HG03521 (cell line): Measurements from ENCODE around the gene ATP2A3.

ENCODE experiments used
- ATAC-seq: cut with Tn5 transposase; IDR thresholded peaks from one replicate; pipeline ENCODE4 v1.9.1; 2021; ENCODE audit warnings: mild to moderate bottlenecking, moderate library complexity; ENCODE audit not compliant: unreplicated experiment

The ATP2A3 gene

DNA sequence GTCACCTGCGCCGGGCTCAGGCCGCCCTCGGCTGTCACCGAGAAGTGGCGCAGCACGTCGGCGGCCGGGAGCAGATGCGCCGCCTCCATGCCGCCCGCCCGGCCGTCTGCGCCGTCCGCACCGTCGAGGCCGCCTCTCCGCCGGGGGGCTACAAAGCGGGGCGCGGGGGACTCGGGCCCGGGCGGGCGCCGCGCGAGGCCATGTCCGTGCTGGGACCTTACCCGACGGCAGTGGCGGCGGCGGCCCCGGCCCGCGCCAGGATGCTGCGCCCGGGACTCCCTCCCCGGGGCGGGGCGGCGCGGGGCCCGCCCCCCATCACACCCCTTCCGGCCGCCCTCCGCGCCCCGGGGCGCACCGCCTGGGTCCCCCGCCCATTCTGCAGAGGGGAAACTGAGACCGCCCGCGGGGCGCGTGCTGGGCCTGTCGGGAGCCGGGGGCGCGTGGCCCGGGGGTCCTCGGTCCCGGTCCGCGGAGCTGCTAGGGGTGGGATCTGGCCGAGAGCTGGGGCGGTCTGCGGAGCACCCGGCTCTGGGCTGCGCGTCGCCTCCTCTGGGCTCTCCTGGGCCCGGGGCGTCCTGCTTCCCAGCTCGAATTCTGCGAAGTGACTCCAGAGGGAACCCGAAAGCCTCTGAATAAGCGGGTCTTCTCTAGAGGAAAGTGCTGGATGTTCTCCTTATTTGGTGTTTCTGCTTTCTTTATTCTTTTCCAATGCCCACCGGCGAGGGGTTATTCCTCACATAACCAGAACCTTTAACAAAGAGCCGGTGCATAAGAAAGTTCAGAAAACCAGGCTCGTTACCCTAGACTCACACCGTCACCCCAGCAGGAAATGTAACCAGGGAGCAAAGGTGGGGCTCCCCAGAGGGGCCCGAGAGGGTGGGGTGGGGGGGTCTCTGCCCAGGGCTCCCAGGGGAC is at the start of gene ATP2A3:
Gene ATP2A3 (minus strand): TSS at position 235 of the 915 bp plus-strand sequence. CDS start 146 bp downstream, at position 89.
- peak; percentile 49 for ATAC-seq

DNA sequence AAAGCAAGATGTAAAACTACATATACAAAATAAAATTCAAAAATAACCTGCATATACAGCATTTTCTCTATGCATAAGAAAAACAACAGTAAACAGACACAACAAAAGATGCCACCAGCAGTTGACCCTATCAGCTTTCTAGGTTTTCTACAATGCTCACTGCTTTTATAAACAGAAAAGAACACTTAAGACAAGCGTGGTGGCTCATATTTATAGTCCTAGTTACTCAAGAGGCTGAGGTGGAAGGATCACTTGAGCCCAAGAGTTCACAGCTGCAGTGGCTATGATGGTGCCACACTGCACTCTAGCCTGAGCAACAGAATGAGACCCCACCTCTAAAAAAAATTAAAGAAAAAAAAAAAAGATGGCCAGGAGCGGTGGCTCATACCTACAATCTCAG is 46.5 kb upstream of the ATP2A3 start:
- no peak for ATAC-seq

DNA sequence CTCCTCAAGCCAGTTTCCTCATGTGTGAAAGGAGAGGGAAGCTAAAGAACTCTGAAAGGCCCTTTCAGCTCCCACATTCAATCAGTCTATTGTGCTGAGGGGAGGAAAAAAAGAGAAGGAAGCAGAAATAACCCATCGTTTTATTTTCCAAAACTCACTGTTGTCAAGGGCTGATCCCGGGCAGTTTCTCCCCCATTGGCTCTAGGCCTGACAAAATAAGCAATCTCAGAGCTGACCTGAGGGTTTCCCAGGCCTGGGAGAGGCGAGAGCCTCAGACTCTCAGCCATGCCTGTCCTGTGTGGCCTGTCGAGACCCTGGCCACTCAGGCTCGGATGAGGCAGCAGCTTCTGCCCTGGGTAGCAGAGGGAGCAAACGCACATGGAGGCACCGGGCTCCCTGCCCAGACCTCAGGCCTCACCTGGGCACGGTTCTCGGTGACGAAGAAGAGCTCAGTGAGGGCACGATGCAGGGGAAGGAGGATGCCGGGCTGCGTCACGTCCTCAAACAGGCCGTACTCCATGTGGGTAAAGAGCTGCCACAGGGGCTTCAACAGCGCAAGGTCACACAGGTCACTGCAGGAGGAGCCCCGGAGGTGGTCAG is 45.0 kb upstream of the ATP2A3 start:
- ATAC-seq = no peak

DNA sequence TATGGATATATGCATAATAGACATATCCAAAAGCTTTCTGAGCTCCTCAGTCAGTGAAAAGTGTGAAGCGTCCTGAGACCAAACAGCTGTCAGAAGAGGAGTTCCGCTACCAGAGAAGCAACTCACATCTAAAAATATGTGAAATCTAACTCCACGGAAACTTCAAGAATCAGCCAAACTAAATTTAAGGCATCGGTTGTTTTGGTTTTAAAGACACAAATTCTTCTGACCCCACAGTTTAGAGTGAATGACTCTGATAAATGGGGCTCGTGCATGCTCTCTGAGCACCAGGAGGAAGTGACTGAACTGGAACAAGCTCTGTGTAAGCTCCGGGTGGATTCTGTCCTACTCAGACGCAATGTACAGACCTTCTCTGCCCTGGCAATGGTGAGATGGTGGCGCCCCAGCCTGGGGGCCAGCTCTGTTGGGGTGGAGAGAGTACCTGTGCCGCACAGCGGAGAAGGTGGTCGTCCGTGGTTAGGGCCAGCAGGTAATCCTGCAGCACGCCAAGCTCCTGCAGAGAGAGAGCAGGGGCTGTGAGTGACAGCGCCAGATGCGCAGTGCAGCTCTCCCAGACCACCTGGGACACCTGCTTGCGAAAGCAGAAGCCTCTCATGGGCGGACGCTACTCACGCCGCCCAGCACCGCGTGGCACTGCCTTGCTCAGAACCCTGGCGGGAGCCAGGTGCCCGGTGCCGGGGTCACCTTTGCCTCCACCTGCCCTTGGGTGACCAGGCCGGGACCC is 44.4 kb upstream of the ATP2A3 start:
- ATAC-seq = no peak

DNA sequence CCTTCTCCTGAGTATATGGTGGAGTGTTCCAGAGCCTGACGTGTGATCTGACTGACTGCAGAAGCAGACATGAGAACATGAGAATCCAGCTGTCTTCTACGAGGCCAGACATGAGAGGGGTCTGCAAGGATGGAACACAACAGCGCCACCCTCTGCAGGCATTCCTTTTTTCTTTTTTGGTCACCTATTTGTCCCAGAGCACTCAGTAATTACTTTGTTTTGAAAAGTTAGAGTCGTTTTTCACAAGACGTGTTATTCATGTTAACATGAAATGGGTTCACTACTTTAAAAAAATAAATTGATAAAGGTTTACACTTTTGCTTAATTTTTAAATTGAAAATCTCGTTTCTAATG is 43.8 kb upstream of the ATP2A3 start:
- ATAC-seq = no peak

DNA sequence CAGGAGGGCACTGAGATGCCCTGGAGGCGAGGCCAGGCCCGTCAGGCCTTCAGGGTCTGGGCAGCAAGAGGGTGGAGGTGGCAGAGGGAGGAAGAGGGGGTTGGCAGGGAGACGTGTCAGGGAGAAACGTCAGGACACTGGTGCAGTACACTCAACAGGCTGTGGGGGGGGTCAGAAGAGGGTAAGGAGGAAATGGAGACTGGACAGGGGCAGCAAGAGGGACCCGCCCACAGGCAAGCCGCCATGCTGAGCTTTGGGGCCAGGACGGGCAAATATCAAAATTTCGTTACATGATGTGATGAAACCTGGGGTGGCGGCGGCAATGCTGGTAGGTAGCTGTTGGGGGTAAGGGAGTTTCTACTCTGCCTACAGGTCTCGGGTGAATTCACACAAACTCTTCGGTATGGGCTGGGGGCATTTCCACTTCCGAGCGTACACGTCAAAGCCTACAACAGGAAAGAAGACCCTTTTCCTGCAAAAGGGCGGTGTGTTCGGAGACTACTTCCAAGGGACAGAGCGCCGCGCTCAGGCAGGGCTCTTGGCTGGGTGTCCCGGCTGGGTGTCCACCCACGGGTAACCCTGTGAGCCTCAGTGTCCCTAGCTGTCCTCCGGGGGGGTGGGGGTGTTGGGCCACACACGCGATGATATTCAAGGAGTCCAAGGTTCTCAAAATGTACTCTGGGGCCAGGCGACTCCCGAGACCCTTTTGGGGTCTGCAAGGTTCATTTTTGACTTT is 43.3 kb upstream of the ATP2A3 start:
- ATAC-seq = no peak

DNA sequence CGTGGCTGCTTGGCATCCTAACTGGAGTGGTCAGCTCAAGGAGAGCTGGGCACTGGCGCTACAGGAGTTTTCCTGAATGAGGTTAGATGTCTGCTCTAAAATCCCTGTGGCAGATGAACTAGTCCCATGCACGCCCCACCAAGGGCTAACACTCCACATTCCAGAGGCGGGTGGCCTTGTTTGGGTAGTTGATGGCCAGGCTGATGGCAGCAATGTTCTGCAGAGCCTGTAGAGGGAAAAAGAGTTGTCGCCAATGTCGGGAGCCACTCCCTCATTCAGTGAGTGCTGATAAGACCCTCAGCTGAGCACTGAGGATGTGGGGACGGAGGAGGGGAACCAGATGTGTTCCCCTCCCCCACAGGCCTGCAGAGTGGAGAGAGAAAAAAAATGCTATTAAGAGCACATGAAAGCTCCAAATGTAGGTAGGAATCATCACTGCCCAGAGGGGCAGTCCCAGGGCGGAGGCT is 42.5 kb upstream of the ATP2A3 start:
- no peak for ATAC-seq

DNA sequence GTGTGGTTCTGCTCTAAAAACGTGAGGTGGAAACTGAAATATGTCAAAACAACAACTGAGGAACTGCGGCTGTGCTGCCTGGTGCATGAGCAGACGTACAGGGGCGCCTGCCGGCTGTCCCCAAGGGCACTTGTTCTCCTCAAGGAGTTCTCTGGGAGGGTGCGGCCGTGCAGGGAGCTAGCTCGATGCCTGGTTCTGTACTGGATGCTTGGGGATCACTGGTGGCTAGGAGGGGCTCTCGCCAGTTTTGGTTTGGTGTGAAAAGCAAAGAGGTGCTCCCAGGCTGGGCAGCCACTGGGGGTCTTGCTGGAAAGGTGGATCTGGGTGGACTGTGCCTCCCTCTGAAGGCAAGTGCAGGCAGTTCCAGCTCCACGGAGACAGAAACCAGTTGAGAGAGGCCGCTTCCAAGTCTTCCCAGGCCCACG is 41.9 kb upstream of the ATP2A3 start:
- ATAC-seq = no peak

DNA sequence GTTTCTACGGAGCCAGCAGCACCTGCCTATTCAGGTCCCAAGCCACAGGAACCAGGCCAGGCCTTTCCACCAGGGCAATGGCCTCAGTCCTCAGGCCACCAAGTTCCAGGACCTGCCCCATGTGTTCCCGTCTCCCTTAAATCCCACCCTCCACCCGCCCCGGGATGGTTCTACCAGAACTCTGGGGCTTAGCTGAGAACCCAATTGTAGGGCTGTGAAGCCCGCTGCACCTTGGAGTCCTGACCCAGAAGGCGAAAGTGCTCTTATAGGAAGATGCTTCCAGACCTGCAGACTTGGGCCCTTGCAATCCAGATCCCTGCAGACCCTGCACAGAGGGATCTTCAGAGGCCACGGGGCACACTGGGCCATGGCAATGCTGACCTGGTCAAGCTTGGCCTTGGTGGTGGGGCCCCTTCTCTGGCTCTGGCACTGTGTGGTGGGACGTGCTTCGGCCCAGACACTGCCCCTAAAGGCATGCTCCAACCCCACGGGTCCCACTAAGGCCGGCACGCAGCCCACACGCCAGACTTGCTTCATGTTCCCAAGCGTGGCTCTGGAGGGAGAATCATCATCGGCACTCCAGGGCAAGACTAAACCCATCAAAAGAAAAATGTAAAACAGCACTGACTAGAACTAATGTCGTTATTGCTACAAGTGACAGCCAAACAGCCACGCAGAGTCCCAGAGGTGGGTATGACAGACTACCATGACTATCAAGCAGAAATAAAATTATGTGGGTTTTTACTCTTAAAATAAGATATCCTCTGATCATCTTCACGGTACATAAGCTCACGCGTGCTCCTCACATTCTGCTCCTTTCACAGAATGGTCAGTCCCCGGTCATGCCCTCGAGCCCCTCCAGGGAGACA is 41.3 kb upstream of the ATP2A3 start:
- no peak for ATAC-seq

DNA sequence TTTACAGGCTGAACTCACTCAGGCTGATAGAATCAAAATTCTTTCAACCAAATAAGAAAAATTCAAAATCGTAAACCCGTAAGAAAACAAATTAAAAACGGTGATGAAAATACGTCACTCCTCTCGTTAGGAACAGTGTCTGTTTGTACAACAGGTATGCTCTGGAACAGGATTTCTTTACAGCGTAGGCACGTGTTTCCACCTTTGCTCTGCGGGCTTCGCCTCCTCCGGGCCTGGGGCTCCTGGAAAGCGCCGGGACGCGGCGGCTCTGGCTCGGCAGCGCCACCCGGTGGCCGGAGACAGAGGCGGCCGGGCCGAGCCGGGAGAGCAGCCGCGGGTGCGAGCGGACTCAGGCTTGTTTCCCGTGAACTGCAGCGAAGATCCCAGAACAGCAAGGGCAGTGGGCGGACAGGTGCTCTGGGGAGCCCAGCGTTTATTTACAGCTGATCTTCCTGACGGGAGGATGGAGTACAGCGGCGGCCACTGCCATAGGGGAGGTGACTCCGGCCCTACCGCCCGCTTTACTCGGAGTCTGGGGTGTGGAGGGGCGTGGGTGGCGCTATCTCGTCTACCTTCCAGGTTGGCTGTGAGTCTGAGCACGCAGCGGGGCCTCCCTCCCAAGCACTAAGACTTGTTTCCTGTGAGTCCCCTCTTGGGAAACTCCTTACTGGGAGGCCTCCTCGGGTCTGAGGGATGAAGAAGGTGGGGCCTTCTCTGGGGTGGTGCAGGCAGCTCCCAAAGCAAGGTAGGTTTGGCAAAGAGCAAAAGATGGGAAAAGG is 40.5 kb upstream of the ATP2A3 start:
- no peak for ATAC-seq

DNA sequence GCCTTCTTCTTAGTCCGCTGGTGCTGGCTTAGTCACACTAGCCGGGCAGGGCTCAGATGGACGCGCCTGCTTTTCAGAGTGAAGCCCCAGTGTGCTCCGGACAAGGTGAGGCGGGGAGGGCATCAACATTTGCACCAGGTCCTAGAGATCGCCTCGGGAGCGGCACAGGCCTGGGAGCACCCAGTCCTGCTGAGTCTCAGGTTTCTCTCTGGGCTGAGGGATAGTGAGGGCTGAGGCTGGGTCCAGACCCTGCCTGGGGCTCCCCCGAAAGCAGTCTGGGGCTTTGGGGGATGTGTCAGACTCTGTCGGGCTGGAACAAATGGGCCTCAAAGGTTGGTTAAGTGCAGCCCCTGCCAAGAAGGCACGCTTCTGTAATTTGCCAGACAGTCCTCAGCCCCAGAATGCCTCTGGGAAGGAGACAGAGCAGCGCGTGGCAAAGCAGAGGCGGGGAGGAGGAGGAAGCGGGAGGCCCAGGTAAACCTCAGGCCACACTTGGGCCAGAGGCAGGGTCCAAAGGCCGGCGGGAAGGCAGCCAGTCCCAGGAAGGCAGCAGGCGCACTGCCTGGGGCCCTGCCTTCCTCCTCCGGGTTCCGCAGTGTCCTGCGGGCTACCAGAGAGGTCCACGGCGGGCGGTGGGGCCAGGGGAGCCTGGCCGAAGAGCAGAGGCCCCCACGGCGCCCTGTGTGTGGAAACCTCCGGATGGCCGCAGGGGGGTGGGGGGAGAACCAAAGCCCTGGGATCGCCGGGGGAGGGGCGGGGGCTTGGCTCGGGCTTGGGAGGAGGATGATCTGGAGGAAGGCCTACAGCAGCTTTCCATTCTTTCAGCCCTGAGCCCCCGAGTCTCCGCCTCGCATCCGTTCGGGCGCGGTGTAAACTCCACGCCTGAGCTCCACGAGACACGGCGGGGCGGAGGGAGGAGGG is 39.5 kb upstream of the ATP2A3 start:
- ATAC-seq = no peak

DNA sequence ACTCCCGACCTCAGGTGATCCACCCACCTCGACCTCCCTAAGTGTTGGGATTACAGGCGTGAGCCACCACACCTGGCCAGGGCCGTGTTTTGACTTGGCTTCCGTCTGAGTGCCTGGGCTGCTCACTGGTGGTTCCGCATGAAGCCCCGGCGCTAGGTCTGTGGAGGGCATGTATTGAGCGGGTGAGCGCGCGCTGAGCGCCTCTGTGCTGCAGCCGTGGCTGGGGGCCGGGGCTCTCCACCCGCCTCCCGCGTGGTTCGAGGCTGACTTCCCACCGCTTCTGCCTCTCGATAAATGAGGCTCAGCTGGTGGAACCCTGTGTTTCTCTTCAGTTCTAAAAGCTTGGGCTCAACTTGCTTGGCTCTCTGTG is 38.9 kb upstream of the ATP2A3 start:
- ATAC-seq = no peak

DNA sequence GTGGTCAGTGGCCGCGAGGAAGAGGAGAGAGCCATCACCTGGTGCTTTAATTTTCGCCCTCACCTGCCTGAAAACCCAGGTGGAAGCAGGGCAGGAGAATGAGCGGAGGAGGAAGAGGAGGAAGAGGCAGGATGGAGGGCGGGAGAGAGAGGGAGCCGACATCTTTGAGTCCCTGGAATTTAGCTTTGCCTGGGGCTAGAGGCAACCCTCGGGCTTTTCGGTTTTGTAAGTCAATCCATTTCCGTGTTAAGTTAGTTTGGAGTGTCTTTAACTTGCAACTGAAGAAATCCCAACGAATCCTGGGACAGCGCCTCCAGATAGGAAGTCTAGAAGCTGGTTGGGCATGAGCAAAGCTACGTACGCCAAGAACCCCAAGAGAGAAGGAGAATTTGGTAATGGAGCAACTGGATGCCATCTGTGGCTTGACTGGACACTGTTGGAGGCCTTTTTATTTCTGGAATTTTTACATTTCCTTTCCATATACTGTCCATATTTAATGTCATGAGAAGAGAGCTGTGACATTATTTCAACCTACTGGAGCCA is 36.9 kb upstream of the ATP2A3 start:
- no peak for ATAC-seq

DNA sequence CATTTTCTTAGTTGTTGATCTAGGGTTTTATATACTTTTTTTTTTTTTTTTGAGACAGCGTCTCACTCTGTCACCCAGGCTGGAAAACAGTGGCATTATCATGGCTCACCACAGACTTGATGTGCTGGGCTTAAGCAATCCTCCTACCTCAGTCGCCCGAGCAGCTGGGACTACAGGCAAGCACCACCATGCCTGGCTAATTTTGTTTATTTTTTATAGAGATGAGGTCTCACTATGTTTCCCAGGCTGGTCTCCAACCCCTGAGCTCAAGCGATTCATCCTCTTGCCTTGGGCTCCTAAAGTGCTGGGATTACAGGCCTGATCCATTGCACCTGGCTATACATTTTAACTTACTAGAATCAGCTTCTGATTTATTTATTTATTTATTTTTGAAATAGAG is 34.2 kb upstream of the ATP2A3 start:
- no peak for ATAC-seq

DNA sequence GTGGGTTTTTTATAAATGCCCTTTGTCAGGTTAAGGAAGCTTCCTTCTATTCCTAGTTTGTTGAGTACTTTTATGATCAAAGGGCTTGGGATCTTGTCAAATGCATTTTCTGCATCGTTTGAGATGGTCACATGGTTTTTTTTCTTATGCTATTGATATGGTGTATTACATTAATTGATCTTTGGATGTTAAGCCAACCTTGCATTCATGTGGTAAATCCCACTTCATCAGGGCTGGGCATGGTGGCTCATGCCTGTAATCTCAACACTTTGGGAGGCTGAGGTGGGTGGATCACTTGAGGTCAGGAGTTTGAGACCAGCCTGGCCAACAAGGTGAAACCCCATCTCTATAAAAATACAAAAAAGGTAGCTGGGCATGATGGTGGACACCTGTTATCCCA is 30.8 kb upstream of the ATP2A3 start:
- no peak for ATAC-seq

DNA sequence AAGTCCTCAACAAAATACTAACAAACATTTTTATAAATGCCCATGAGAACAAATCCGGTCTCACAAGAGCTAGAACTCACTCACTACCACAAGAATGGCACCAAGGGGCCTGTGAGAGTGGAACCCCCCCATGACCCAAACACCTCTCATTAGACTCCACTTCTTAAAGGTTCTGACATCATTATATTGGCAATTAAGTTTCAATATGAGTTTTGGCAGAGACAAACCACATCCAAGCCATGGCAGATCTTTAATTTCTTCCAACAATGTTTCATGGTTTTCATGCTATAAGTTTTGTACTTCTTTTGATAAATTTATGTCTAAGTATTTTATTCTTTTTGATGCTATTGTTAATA is 30.0 kb upstream of the ATP2A3 start:
- no peak for ATAC-seq

DNA sequence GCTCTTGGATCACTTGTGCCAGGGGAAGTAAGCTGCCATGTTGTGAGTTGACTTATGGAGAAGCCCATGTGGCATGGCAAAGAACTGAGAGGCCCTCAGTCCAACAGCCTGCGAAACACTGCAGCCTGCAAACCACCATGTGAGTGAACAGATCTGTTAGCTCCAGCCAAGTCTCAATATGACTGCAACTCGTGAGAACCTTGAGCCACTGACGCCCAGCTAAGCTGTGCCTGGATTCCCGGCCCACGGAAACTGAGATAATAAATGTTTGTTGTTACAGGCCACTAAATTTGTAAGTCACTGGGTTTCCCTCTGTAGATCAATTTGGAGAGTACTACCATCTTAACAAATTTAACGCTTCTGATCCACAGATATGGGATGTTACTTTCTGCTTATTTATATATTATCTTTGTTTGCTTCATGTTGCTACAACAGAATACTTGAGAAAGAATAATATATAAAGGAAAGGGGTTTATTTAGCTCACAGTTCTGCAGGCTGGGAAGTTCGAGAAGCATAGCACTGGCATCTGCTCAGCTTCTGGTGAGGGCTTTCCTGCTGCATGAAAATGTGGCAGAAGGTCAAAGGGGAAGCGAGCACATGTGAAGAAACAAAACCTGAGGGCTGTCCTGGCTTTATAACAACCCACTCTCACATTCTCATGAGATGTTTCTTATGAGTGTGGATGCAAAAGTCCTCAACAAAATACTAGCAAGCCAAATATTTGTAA is 29.4 kb upstream of the ATP2A3 start:
- no peak for ATAC-seq
